Measurements from ENCODE around the gene EPB41L3.

EPB41L3 gene

GRCh38 chr18:5414546-5414945 is 129.3 kb downstream of the EPB41L3 start:
- no peak for DNase-seq (ENCODE audit: low read depth in 3 of 3)

- no peak for DNase-seq (ENCODE audit: low read depth in 3 of 3)
Measured at GRCh38 chr18:5413447-5413846, 130.3 kb downstream of the EPB41L3 start.

GRCh38 chr18:5410582-5410981 is 133.2 kb downstream of the EPB41L3 start:
- no peak for DNase-seq (ENCODE audit: low read depth in 3 of 3)

GRCh38 chr18:5398269-5398668 is 145.5 kb downstream of the EPB41L3 start:
- no peak for DNase-seq (ENCODE audit: low read depth in 3 of 3)

- no peak for DNase-seq (ENCODE audit: low read depth in 3 of 3)
Measured at GRCh38 chr18:5397102-5397501, 146.7 kb downstream of the EPB41L3 start.

- no peak for DNase-seq (ENCODE audit: low read depth in 3 of 3)
Measured at GRCh38 chr18:5395860-5396448, 147.8 kb downstream of the EPB41L3 start.

- no peak for DNase-seq (ENCODE audit: low read depth in 3 of 3)
Measured at GRCh38 chr18:5393779-5394178, 150.0 kb downstream of the EPB41L3 start.

- no peak for DNase-seq (ENCODE audit: low read depth in 3 of 3)
Measured at GRCh38 chr18:5391409-5391808, 152.4 kb downstream of the EPB41L3 start.

- DNase-seq (ENCODE audit: low read depth in 3 of 3), result no peak
Measured at GRCh38 chr18:5389356-5389755, 154.4 kb downstream of the EPB41L3 start.

GRCh38 chr18:5388896-5389295 is 154.9 kb downstream of the EPB41L3 start:
- no peak for DNase-seq (ENCODE audit: low read depth in 3 of 3)

- DNase-seq (ENCODE audit: low read depth in 3 of 3), result no peak
Measured at GRCh38 chr18:5380586-5380985, 163.2 kb downstream of the EPB41L3 start.

GRCh38 chr18:5376986-5377385 is 166.8 kb downstream of the EPB41L3 start:
- DNase-seq (ENCODE audit: low read depth in 3 of 3), result no peak

- DNase-seq (ENCODE audit: low read depth in 3 of 3), result no peak
Measured at GRCh38 chr18:5370332-5370731, 173.5 kb downstream of the EPB41L3 start.

GRCh38 chr18:5369513-5369912 is 174.3 kb downstream of the EPB41L3 start:
- DNase-seq (ENCODE audit: low read depth in 3 of 3), result no peak

- no peak for DNase-seq (ENCODE audit: low read depth in 3 of 3)
Measured at GRCh38 chr18:5365443-5365842, 178.4 kb downstream of the EPB41L3 start.

- DNase-seq (ENCODE audit: low read depth in 3 of 3), result no peak
Measured at GRCh38 chr18:5350636-5351035, 193.2 kb downstream of the EPB41L3 start.

Measured in stimulated activated CD4-positive, alpha-beta T cell treated with anti-CD3 and anti-CD28 coated beads, TNF-alpha, amount 100 ng/mL, for 48 hours (primary cell).